OCI-LY7 (cell line): ENCODE results near the gene ULK4. TPM values are rescaled to one million over a fixed set of nuclear protein-coding genes. Genes with fewer than 3 reads are reported as not detected.

ENCODE experiments used
- BruUV-seq: library from RNA; stranded (reverse); fragments of 400-500 nt; replicated peaks from 2 replicates; lab custom pipeline; 2021; lab: Mats Ljungman, UMichigan
- CTCF ChIA-PET: fragments of 300-600 bp; sonication (Branson Sonifier 250); formaldehyde crosslinking; loops from one replicate; lab custom pipeline; 2022; ENCODE audit warnings: antibody characterized with exemption; ENCODE audit not compliant: unreplicated experiment; lab: Charles Lee
- POLR2A ChIA-PET: fragments of 300-600 bp; sonication (Branson Sonifier 250); formaldehyde crosslinking; loops from one replicate; lab custom pipeline; 2022; ENCODE audit warnings: antibody characterized with exemption; lab: Charles Lee
- DNase-seq: peaks from one replicate; pipeline ENCODE4 v3.0.0-alpha.2; 2015; ENCODE audit warnings: low spot score
- H2AFZ ChIP-seq: fragments of 200-600 bp; sonication (generic), shearing (Covaris generic); 2 replicates; pipeline ENCODE4 v1.6.1; 2014; ENCODE audit warnings: mild to moderate bottlenecking, antibody characterized with exemption, low read length, moderate library complexity
- H3K27ac ChIP-seq: fragments of 200-600 bp; sonication (generic); 2 replicates; pipeline ENCODE4 v1.5.1; 2014; ENCODE audit warnings: mixed run types, low read depth, mild to moderate bottlenecking, moderate library complexity, low read length, inconsistent platforms; ENCODE audit not compliant: poor library complexity, severe bottlenecking
- H3K36me3 ChIP-seq: fragments of 200-600 bp; sonication (generic); 2 replicates; pipeline ENCODE4 v1.6.1; 2014; ENCODE audit warnings: mild to moderate bottlenecking, antibody characterized with exemption, low read length, moderate library complexity, mixed read lengths; ENCODE audit not compliant: insufficient read depth
- H3K4me1 ChIP-seq: fragments of 200-600 bp; sonication (generic); 2 replicates; pipeline ENCODE4 v1.5.1; 2014; ENCODE audit warnings: mild to moderate bottlenecking, low read length; ENCODE audit not compliant: insufficient read depth, poor library complexity, severe bottlenecking
- H3K4me2 ChIP-seq: fragments of 200-600 bp; sonication (generic); 2 replicates; pipeline ENCODE4 v1.6.1; 2014; ENCODE audit warnings: mild to moderate bottlenecking, low read length
- H3K4me3 ChIP-seq: fragments of 200-600 bp; sonication (generic); 2 replicates; pipeline ENCODE4 v1.5.1; 2014; ENCODE audit warnings: mild to moderate bottlenecking, low read depth, low read length; ENCODE audit not compliant: poor library complexity, severe bottlenecking
- H3K79me2 ChIP-seq: fragments of 200-600 bp; sonication (generic); 2 replicates; pipeline ENCODE4 v1.6.1; 2016; ENCODE audit warnings: low read depth, mild to moderate bottlenecking, low read length, moderate library complexity, mixed read lengths; ENCODE audit not compliant: insufficient read depth
- H3K9me2 ChIP-seq: fragments of 200-600 bp; sonication (generic); 2 replicates; pipeline ENCODE4 v1.6.1; 2016; ENCODE audit warnings: mild to moderate bottlenecking, low read length, mixed read lengths; ENCODE audit not compliant: insufficient read depth
- H3K9me3 ChIP-seq: fragments of 200-600 bp; sonication (generic); 2 replicates; pipeline ENCODE4 v1.6.1; 2014; ENCODE audit warnings: mild to moderate bottlenecking, mixed run types, low read length, mixed read lengths
- H4K20me1 ChIP-seq: fragments of 200-600 bp; sonication (generic); 2 replicates; pipeline ENCODE4 v1.6.1; 2014; ENCODE audit warnings: mild to moderate bottlenecking, antibody characterized with exemption, low read length, moderate library complexity, mixed read lengths; ENCODE audit not compliant: insufficient read depth
- EZH2phosphoT487 ChIP-seq: fragments of 200-600 bp; sonication (generic); IDR thresholded peaks from 2 replicates; pipeline ENCODE4 v1.6.1; 2018; ENCODE audit warnings: low read depth, borderline replicate concordance, mild to moderate bottlenecking, mixed run types, antibody characterized with exemption, low read length, moderate library complexity, mixed read lengths
- intact Hi-C: fragments of 100-400 bp; cut with micrococcal nuclease; formaldehyde crosslinking; loops from one replicate; pipeline ENCODE4 v1.10.0; 2022; ENCODE audit not compliant: unreplicated experiment
- total RNA-seq, 2 experiments: library from RNA; depleted of rRNA in 1 of 2; stranded (reverse); fragments of >200 nt in 1 of 2; shearing (Covaris generic) in 1 of 2; gene quantifications; 2 replicates each; pipeline ENCODE4 v1.2.3, GENCODE V29; 2014 to 2022
- TF ChIP-seq, protein P1 (sequence below): fragments of 200-600 bp; sonication (generic); conservative IDR thresholded peaks from 2 replicates; pipeline ENCODE4 v1.5.1; 2014; ENCODE audit warnings: mild to moderate bottlenecking, antibody characterized with exemption, low read length, moderate library complexity, mixed read lengths

Gene ULK4
- total RNA-seq, 2 experiments from 2014 or later = 18.9 to 21.0 TPM

DNA sequence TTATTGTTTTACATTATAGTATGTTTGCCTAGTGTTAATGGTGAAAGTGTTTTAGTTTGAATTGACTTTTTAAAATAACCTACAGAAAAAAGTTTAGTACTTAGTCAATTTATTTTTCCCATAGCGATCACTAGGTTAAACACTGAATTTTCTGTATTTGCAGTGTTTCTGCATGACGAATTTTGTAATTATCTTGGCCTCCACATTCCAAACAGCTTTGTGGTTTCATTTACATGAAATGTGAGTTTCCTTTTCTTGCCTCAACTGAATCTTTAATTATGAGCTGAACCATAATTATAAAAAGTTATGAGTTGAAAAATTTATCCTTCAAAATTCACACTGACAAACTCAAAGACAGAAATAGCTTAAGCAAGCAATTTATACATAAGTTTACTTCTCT, 527.1 kb downstream of the ULK4 start:
- Histone ChIP-seq H3K27ac (no peak overlapping the region), H3K9me3 (no peaks in the 10 kb centered on the region), H3K4me3 (no peak overlapping the region), H3K4me1 (no peaks in the 10 kb centered on the region), H3K9me2 (no peaks in the 10 kb centered on the region), H4K20me1 (no peaks in the 10 kb centered on the region), H3K79me2 (no peaks in the 10 kb centered on the region), H3K36me3 (no peaks in the 10 kb centered on the region), H3K4me2 (no peak overlapping the region), H2AFZ (no peak overlapping the region)
- BruUV-seq = no TSS peak
- ChIA-PET POLR2A (no interaction called here), CTCF (no interaction called here)
- intact Hi-C loops = no loop called here
- no peak for DNase-seq
- TF ChIP-seq, protein P1, sequence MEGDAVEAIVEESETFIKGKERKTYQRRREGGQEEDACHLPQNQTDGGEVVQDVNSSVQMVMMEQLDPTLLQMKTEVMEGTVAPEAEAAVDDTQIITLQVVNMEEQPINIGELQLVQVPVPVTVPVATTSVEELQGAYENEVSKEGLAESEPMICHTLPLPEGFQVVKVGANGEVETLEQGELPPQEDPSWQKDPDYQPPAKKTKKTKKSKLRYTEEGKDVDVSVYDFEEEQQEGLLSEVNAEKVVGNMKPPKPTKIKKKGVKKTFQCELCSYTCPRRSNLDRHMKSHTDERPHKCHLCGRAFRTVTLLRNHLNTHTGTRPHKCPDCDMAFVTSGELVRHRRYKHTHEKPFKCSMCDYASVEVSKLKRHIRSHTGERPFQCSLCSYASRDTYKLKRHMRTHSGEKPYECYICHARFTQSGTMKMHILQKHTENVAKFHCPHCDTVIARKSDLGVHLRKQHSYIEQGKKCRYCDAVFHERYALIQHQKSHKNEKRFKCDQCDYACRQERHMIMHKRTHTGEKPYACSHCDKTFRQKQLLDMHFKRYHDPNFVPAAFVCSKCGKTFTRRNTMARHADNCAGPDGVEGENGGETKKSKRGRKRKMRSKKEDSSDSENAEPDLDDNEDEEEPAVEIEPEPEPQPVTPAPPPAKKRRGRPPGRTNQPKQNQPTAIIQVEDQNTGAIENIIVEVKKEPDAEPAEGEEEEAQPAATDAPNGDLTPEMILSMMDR = no peak
- TF ChIP-seq EZH2phosphoT487 = no peak

DNA sequence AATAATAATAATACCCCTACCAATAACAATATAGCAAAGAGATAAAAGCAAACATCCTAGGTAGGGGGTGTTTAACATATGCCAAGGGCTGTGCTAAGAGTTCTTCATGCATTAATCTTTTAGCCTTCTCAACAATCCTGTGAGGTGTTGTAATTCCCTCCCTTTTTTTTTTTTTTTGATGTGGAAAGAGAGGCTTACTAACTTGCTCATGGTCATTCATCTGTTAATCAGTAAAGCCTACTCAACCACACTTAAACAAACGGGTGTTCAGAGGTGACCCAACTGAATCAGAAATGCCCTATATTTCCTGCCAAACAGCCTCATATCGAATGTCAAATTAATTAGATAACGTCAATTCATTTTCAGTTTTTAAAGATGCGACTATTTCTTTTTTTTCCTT, 530.5 kb downstream of the ULK4 start:
- H3K79me2 ChIP-seq = no peaks in the 10 kb centered on the region
- no peak for TF ChIP-seq EZH2phosphoT487
- TF ChIP-seq, protein P1 = no peak
- DNase-seq = no peak
- POLR2A ChIA-PET = no interaction called here
- no peaks in the 10 kb centered on the region for H4K20me1 ChIP-seq
- no peaks in the 10 kb centered on the region for H3K9me3 ChIP-seq
- intact Hi-C loops = no loop called here
- no peak overlapping the region for H2AFZ ChIP-seq
- no TSS peak for BruUV-seq
- no peaks in the 10 kb centered on the region for H3K9me2 ChIP-seq
- H3K4me3 ChIP-seq = no peak overlapping the region
- H3K4me1 ChIP-seq = no peaks in the 10 kb centered on the region
- no peaks in the 10 kb centered on the region for H3K36me3 ChIP-seq
- no peak overlapping the region for H3K27ac ChIP-seq
- CTCF ChIA-PET = no interaction called here
- H3K4me2 ChIP-seq = no peak overlapping the region

DNA sequence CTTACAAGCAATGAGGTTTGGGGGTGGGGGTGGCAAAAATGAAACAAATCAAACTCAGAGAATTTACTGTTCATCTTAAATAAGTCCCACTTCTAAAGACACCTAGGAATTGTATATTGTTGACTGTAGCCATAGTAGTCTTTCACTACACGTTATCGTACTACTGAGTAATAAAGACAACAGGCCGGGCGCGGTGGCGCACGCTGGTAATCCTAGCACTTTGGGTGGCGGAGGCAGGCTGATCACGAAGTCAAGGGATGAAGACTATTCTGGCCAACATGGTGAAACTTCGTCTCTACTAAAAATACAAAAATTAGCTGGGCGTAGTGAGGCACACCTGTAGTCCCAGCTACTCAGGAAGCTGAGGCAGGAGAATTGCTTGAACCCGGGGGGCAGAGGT, 531.0 kb downstream of the ULK4 start:
- TF ChIP-seq, protein P1 = no peak
- no peak for TF ChIP-seq EZH2phosphoT487
- H3K27ac ChIP-seq = no peak overlapping the region
- no TSS peak for BruUV-seq
- no peaks in the 10 kb centered on the region for H3K9me2 ChIP-seq
- no peaks in the 10 kb centered on the region for H3K79me2 ChIP-seq
- no peaks in the 10 kb centered on the region for H3K4me1 ChIP-seq
- no peak for DNase-seq
- H3K9me3 ChIP-seq = no peaks in the 10 kb centered on the region
- intact Hi-C loops = no loop called here
- POLR2A ChIA-PET = no interaction called here
- no peak overlapping the region for H2AFZ ChIP-seq
- H4K20me1 ChIP-seq = no peaks in the 10 kb centered on the region
- no peak overlapping the region for H3K4me2 ChIP-seq
- H3K4me3 ChIP-seq = no peak overlapping the region
- CTCF ChIA-PET = no interaction called here
- H3K36me3 ChIP-seq = no peaks in the 10 kb centered on the region
